GM21717 (cell line): Measurements from ENCODE around the gene MTAP.

Source experiments
- ATAC-seq: cut with Tn5 transposase; IDR thresholded peaks from one replicate; pipeline ENCODE4 v1.9.1; 2021; ENCODE audit warnings: mild to moderate bottlenecking, moderate library complexity; ENCODE audit not compliant: unreplicated experiment

MTAP gene

DNA sequence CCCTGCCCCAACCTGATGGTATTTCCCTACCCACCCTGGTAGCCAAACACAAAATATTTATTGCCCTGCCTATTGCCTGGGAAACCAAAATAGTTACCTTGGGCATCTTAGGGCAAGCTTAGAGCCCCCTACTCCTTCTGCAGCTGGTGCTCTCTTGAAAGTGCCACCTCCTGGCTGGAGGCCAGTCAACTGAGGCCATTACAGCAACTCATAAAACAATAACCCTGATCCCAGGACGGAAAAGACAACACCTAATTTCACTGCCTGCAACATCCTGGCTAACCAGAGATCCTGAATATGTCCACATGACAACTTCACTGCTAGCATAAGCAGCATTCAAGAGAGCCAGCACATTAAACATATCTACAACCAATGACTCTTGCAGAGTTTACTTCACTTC lies 38.7 kb downstream of the MTAP start:
- ATAC-seq = no peak

- ATAC-seq = no peak
These were observed 46.2 kb downstream of the MTAP start for GRCh38 chr9:21848615-21849014.

DNA sequence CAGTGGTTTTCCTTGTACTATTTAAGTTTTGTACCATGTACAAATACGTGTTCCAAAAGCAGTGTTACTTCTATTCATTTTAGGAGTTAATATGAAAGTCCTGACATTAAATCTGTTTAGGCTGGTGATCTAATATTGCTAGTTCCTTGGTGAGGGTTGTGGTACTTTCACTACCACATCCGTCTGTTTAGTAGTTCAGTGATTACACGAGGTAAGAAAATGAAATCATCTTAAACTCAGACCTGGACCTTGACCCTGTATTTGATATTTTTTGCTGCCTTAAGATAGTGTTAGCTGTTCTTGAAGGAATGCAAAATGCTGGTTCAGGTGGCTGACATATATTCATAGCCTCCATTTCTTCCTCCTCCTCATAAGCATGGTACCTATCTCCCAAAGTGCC lies 50.3 kb downstream of the MTAP start:
- ATAC-seq = peak; percentile 98

GRCh38 chr9:21853414-21853813 lies 51.0 kb downstream of the MTAP start:
- ATAC-seq = no peak

- ATAC-seq = no peak
These were observed 51.7 kb downstream of the MTAP start for GRCh38 chr9:21854119-21854518.

GRCh38 chr9:21854594-21854993 lies 52.2 kb downstream of the MTAP start:
- no peak for ATAC-seq

DNA sequence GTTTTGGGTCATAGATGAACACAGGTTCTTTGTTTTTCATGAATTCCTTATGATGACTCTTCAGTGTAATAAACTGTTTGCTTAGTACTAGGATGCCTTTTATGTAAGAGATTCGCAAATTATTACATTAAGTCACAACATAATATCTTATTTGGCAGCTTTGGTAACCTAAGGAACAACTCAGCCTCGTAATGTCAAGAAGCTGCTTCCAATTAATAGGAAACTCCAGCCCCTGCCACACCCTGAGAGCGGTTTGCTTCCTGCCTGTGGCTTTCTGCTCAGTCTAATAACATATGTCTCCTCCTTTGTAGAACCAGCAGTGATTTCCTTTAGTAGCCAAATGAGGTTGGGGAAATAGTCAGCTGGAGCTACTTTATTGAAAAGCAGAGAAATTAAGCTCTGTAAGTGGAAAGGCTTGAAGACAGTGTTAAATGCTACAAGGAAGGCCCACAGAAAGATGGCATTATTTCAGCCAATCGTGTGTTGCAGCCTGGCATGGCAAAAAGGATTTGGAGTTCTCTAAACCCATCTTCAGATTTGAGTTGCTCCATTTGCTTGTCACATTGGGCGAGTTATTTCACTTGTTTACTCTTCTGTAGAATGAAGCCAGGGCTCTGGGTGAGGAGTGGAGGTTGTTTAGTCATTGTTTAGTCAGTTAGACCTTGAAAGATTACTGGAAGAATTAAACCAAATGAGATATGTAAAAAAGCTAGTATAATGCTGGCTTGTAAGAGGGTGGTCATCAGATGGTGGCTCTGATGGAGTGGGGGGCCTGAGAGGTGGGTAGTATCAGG lies 54.1 kb downstream of the MTAP start:
- ATAC-seq = no peak

DNA sequence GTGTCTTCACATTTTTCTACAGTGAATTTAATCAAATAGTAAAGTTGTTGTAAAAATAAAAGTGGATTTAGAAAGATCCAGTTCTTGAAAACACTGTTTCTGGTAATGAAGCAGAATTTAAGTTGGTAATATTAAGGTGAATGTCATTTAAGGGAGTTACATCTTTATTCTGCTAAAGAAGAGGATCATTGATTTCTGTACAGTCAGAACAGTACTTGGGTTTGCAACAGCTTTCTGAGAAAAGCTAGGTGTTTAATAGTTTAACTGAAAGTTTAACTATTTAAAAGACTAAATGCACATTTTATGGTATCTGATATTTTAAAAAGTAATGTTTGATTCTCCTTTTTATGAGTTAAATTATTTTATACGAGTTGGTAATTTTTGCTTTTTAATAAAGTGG lies 60.4 kb downstream of the MTAP start:
- no peak for ATAC-seq

- ATAC-seq = no peak
These were observed 62.1 kb downstream of the MTAP start for GRCh38 chr9:21864505-21864904.

DNA sequence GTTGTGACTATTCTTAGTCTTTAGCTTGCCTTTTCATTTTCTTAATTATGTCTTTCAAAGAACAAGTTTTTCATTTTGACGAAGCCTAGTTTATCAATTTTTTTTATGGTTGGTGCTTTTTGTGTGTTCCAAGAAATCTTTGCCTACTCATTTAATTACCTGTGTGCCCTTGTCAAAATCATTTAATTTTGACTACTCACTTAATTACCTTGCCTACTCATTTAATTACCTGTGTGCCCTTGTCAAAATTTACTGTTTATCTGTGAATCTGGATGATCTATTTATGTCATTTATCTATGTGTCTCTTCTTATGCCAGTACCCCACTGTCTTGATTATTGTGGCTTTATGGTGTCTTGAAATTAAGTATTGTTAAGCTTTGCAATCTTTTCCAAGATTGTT lies 63.9 kb downstream of the MTAP start:
- ATAC-seq = no peak

GRCh38 chr9:21871256-21871975 lies 69.0 kb downstream of the MTAP start:
- no peak for ATAC-seq

- ATAC-seq = no peak
These were observed 70.3 kb downstream of the MTAP start for GRCh38 chr9:21872696-21873095.

DNA sequence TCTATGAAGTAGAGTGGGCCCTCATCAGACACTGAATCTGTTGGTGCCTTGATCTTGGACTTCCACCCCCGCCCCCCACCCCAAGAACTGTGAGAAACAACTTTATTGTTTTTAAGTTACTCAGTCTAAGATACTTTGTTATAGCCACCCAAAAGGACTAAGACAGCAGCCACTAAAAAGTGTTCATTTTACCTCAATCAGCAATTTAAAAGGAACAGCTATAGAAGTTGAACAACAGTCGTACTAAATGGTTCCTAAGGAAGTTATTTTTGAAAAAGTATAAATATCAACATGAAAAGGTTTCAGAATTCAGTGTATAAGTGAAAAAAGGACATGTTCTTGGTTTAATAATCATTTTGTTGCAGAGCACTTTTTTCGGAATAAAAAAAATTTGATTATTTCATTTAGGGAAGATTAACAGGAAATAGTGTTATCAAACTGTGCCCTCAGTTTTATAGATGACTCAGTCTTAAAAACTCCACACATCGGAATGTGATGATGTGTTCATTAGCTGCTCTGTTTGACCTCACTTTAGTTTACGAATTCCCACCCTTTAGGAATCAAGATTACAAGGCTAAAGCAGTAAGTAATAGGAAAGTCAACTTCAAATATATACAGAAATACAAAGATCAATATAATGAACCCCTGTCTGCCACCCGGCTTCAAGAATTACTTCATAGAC lies 71.2 kb downstream of the MTAP start:
- ATAC-seq = no peak

- no peak for ATAC-seq
These were observed 73.5 kb downstream of the MTAP start for GRCh38 chr9:21875893-21876292.

GRCh38 chr9:21883642-21884041 lies 81.2 kb downstream of the MTAP start:
- ATAC-seq = no peak

- no peak for ATAC-seq
These were observed 87.2 kb downstream of the MTAP start for GRCh38 chr9:21889673-21890072.

DNA sequence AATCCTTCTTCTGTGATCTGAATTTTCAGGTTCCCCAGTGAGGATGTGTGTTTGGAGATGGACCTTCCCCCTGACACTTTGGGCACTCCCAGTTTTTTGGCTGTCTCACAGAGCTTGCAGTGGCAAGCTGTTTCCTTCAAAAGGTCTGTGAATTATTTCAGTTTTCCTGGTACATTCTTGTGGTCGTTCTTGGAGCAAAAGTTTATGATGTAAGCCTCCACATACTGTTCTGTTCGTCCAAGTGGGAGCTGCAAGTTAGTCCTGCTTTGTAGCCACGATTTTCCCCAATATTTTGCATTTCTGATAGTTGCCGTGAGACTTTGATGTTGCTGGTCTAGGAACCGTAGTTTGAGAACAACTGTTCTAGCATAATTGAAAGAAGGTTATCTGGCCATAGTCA lies 88.3 kb downstream of the MTAP start:
- ATAC-seq = no peak

GRCh38 chr9:21901546-21901945 lies 99.1 kb downstream of the MTAP start:
- no peak for ATAC-seq

- ATAC-seq = no peak
These were observed 99.7 kb downstream of the MTAP start for GRCh38 chr9:21902136-21902535.

DNA sequence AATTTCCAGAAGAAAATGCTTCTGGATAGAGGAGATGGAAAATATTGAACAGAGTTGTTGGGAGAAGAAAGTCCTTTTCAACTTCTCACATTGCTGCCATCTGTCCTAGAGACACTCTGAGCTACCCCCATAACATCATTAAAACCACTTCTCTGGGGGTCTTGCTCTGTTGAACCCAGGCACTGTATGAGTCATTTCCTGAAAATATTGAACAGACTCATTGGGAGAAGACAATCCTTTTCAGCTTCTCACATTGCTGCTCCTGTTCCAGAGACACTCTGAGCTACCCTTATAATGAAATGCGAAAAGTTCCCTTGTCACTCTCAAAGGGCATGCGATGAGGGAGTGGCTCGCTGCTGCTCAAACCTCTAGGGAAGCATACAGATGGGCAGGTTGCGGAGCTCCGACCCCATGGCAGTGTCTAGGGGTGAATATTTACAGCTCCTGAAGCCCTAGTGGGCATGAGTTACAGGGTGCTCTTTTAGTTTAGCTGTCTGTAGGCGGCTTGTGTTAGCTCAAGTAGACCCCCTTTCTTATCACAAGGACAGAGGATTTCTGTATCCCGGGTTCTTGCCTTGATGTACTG lies 101.0 kb downstream of the MTAP start:
- ATAC-seq = no peak

GRCh38 chr9:21904371-21904770 lies 101.9 kb downstream of the MTAP start:
- no peak for ATAC-seq

DNA sequence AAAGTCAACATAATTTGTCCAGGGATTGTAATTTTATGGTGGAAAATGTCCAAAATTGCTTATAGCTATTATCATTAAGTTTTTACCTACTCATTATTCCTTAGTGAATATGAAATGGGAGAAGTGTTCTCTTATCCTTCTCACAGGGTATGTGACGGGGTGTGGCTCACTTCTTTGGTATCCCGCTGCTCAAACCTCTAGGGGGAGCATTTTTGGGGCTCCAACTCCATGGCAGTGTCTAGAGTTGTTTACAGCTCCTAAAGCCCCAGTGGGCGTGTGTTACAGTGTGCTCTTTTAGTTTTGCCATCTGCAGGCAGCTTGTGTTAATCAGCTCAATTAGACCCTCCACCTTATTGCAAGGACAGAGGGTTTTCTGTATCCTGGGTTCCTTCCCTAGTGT lies 102.3 kb downstream of the MTAP start:
- ATAC-seq = no peak
